GM18867 (cell line): ENCODE results near the gene GOLIM4.
"Not testable (repeated sequence)": the region's sequence is repeated elsewhere in the genome, so short reads cannot be mapped to it uniquely, and the experiment has no call there.

ENCODE experiments used
- ATAC-seq: cut with Tn5 transposase; IDR thresholded peaks from one replicate; pipeline ENCODE4 v1.9.1; 2021; ENCODE audit warnings: mild to moderate bottlenecking, moderate library complexity; ENCODE audit not compliant: unreplicated experiment

The GOLIM4 gene

DNA sequence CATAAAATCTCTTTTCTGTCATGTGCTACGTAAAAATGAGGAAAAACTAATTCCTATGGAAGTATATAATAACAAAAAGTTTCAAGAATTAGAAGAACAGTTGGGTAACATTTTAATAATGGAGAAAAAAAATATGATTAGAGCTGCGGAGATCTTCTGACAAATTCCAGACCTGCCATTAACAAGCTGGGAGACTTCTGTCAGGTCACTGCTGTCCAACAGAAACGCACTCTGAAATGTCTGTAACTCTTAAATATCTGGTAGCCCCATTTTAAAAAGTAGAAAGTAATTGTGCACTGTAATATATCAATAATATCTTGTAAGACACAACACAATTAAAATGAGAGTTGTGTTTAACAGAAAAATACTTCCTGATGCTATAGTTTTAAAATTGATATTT, 15.7 kb downstream of the GOLIM4 start:
- no peak for ATAC-seq

DNA sequence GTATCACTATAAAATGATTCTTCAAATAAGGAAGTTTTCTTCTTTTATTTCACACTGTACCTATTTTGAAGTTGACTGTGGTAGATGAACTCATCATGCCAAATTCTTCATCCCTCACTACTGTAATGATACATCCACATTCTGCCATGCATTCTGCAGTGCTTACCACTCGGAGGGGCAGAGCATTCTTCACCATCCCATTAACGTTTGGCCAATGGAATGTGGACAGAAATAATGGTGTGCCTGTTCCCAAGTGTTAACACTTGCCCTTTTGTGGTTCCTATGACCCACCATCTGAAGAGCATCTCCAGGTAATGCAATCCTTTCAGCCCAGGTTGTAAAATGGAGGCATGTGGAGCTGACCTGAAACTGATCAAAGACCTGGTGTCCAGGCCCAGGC, 18.6 kb downstream of the GOLIM4 start:
- no peak for ATAC-seq

DNA sequence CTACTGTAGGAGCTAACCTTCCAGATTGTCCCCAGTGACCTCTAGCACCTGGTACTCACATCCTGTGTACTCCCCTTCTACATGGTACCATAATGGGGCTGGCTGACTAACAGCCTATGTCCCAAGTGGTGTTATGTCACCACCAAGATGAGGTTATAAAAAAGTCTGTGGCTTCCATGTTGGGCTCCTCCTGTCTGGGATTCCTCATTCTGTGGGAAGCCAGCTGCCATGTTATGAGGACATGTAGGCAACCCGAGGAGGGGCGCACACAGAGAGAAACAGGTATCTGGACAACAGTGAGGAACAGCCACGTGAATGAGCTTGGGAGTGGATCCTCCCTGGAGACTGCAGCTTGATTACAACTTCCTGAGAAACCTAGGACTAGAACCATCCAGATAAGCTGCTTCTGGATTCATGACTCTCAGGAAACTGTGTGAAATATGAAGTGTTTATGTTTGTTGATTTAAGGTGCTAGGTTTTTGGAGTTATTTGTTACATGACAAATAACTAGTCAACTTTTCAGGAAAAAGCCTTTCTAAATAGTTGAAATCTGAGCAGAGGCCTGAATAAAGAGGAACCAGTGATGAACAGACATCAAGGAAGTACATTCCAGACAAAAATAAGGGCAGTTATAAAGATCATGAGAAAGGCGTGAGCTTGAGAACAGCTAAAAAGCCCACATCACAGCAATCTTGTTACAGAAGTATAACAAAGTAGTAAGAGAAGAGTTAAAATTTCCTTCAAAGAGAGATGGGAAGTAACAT, 21.7 kb downstream of the GOLIM4 start:
- ATAC-seq = no peak

DNA sequence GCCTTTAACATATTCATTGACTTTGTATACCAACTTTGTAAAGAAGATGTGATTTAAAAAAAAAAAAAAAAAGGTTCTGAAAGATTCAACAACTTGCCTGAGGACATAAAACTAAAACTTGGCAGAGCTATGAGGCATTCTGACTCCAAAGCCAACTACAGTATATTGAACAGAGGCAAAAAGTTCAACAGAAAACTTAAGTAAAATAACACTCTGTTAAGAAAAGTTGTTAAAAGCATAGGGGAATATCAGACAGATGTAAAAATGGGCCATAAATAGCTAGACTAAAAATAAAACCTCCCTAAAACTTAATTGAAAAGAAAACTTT, 23.4 kb downstream of the GOLIM4 start:
- ATAC-seq = no peak

DNA sequence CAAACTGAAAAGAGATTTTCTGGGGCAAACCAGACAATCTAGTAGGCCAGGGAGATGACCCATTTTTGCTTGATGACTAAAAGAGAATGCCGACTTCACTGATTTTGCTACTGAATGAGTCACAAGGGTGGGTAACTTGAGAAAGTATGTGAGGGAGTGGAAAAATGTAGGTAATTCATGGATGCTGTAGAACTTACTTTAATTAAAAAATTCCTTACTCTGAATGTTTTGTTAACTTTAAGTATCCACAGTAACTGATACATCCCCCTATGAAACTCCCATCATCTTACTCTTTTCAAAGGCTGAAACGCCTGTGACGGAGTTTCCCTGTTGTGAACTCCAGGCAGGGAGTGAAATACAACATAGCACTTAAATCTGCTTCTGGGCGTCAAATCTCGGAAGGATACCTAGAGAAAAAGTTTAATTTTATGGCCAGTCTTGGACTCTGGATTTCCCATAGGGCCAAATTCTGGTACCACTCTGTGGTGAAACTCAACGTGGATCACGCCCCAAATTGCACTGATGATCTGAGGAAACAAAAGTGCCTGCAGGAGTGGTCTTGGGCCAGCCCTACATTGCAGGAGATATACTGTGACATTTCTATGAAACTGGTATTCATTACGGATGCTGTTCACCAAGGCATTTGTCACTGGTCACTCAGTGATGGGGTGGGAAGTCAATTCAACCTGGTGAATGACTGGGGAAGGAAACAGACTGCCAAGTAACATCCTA, 24.0 kb downstream of the GOLIM4 start:
- ATAC-seq = no peak

DNA sequence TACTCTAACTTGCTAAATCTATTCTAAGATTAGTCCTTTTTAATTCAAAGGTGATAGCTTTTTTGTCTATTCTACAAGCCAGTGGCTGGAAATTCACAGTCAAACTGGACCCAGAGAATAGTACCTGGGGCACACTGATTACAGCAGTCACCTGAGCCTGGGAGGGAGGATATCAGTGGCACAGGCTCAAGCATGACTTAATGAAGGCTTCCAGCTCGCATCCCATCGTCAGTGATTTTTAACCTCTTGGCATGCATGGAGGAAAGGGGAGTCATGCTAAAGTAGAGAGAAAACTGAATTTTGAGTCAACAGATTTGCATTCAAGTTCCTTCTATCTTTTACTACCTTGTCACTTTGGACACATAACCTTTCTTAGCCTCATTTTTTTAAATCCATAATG, 24.8 kb downstream of the GOLIM4 start:
- ATAC-seq = no peak

DNA sequence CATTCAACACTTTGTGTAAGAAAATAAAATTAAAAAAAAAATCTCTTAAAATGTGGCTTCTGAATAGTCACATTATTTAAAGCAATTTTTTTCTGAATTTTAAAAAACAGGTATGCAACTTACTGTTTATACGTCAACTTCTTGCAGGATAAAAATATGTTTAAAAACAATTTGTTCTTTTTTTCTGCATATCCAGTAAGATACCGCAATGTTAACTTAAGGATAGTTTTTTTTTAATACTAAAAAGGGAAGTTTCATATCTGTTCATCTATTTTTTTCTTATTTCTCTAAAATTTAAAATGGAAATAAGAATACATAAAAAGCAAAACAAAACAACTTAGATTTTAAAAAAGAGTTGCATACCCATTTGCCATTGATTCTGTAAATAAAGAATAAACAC, 27.4 kb downstream of the GOLIM4 start:
- ATAC-seq = no peak

DNA sequence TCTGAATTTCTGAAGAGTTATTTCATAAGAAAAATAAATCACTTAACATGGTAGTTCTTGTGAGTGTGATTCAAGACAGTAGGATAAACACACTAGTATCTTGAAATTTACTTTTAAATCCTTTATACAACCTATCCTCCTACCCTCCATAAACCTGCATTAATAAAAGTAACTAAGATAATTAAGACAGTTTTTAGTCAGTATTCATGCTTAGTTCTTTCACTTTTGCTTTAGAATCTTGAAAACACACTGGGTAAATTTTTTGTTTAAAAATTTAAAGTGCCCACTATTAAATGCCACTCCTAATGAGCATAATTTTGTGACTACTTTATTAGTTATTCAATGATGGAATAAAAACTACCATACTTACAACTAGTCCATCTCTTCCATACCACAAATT, 28.8 kb downstream of the GOLIM4 start:
- peak; percentile 50 for ATAC-seq

DNA sequence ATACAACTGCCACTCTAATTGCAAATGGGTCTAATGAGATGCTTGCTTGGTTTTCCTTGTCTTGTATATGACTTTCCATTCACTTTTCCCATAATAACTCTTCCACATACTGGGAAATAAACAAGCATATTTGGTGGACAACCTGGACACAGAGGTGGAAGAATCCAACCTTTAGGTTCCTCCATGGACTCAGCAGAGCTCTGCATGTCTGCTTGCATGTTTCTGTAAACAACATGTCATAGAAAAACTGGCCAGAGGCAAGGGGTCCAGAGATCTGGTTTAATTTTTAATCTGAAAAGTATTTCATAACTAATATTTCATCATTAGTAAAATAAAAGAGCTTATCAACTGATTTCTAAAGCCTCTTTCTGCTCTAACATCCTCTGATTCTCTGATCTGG, 30.2 kb downstream of the GOLIM4 start:
- ATAC-seq = no peak

DNA sequence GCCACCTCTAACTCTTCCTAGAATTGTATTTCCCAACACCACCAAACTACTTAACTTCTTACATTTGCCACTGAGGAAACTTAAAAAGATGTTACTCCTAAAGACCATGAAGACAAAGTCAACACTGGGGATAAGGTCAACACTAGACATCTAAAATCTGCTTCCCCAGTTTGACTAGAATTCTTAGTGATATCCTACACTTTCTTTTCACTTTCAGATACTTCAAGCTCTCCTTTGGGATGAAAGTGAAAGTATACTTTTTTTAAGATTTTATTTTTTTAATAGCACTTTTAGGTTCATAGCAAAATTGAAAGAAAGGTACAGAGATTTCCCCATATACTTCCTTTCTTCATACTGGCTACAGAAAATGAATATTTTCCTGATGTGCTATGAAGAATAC, 32.6 kb downstream of the GOLIM4 start:
- ATAC-seq = no peak

DNA sequence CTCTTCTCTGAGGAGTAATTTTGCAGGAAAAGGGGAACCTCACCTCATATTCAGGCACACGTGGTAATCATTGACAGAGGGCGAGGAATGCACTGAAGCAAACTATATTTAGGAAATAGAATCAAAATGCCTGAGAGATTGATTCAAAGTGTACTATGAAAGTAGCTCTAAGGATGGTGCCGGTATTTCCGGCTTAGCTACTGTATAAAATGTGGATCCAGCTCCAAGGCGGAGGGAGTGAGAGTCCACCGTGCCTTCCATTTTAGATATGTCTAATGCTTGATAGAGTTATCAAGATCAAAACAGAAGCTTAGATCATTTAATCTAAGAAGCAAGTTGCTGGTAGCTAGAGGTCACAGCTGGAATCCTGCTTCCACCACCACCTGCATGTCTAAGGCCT, 33.0 kb downstream of the GOLIM4 start:
- ATAC-seq = no peak

DNA sequence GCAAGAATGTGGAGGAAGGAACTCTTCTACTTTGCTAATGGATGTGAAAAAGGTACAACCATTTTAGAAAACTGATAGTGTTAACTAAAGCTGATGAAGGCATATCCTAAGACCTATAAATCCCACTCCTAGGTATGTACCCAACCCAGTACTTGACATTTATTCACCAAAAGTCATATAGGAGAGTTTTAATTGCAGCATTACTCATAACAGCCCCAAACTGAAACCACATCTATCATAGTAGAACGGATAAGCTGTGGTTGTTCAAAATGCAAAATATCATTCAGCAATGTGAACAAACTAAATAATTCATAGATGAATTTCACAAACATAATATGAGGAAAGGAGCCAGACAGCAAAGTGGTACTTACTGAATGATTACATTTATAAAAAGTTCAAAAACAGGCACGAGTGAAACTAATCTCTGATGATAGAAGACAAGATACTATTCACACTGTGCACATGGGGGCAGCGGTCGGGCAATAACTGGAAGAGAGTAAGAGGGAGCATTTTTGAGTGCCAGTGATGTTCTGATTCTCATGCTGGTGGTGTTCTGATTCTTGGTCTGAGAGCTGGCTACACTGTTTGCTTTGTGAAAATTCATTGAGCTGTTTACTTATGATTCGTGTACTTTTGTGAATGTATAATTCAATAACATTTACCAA, 34.3 kb downstream of the GOLIM4 start:
- peak; percentile 94 for ATAC-seq

DNA sequence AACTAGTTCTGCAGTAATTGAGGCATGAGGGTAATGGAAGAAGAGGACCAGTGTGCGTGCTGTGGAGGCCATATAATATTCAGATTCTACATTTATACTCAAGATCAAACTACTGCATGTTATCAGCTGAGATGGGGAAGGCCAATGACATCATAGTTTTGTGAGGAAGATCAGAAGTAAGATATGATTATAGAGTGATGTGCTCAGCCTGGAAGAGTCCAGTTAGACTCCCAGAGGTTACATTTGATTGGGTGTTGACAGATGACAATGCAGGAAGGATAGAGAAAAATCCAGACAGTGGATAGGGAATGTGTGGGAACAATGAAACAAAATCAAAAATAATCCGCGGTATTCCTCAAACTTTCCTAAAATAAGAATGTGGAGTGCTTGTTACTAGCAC, 35.4 kb downstream of the GOLIM4 start:
- no peak for ATAC-seq

DNA sequence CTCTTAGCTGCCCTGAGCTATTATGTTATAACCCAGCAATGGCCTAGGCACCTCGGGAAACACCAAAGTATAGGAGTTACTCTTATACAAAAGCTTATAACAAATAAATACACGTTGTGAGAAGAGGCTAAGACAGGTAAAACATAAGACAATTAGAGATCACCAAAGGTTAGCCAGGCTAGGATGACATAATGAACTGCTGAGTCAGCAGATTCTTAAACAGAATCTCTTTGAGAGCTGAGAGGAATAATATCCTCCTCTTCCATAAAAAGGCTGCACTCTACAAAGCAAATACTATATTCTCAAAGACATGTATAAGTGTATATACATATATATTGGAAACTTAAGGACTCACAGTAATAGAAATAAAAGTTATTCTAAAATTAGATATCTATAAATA, 37.2 kb downstream of the GOLIM4 start:
- no peak for ATAC-seq

DNA sequence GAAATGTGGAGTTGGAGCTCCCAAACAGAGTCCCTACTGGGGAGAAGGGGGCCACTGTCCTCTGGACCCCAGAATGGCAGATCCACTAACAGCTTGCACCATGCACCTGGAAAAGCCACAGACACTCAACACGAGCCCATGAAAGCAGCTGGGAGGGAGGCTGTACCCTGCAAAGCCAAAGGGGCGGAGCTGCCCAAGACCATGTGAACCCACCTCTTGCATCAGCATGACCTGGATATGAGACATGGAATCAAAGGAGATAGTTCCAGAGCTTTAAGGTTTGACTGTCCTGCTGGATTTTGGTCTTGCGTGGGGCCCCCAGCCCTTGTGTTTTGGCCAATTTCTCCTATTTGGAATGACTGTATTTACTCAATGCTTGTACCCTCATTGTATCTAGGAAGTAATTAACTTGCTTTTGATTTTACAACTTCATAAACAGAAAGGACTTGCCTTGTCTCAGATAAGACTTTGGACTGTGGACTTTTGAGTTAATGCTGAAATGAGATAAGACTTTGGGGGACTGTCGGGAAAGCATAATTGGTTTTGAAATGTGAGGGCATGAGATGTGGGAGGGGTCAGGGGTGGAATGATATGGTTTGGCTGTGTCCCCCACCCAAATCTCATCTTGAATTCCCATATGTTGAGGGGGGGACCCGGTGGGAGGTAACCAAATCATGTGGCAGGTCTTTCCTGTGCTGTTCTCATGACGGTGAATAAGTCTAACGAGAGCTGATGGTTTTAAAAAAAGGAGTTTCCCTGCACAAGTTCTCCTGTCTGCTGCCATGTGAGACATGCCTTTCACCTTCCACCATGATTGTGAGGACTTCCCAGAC, 39.1 kb downstream of the GOLIM4 start:
- not testable (repeated sequence) for ATAC-seq

DNA sequence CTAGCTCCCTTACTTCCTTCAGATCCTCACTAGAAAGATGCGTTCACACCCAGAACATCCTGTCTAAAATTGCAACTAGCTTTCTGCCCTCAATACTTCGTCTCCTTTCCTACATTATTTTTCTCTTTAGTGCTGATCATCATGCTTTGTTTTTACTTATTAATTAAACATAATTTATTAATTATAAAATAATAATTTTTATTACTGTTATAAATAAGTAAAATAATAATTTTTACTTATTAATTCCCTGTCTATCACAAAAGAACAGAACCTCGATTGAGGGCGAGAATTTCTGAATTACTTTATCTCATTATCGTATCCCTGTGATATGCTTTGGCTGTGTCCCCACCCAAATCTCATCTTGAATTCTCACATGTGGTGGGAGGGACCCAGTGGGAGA, 41.3 kb downstream of the GOLIM4 start:
- no peak for ATAC-seq

DNA sequence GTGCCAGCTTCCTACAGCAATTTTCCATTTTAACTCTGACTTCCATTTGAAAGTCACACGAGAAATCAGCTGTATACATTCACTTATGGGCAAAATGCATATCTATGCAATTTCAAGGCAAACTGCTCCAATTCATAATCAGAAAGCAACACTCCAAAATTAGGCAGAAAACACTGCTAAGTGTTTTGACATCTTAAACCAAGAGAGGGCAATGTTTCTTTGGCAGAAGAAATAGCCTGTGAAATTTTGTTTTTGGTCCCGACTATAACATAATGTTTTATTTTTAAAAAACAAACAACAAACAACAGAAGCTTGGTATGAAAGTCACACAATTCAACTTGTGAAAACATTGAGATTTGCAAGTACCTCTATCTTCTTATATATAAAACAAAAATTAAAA, 42.6 kb downstream of the GOLIM4 start:
- ATAC-seq = no peak

DNA sequence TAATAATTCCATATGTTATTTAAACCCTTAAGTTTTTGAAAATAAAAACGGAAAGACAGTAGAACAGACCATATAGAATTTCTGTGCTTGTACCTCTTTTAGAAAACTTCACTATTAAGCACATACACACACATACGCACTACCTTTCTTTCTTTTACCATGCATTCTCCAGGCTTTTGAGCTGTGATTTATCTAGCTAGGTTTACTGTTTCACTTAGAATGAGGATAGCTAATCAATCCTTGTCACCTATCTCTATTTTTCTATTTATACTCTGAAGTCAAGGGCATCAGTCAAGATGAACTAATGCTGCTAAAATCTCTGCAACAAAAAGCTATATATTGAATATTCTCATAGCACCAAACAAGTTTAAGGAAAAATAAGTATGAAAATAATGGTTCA, 43.2 kb downstream of the GOLIM4 start:
- no peak for ATAC-seq

DNA sequence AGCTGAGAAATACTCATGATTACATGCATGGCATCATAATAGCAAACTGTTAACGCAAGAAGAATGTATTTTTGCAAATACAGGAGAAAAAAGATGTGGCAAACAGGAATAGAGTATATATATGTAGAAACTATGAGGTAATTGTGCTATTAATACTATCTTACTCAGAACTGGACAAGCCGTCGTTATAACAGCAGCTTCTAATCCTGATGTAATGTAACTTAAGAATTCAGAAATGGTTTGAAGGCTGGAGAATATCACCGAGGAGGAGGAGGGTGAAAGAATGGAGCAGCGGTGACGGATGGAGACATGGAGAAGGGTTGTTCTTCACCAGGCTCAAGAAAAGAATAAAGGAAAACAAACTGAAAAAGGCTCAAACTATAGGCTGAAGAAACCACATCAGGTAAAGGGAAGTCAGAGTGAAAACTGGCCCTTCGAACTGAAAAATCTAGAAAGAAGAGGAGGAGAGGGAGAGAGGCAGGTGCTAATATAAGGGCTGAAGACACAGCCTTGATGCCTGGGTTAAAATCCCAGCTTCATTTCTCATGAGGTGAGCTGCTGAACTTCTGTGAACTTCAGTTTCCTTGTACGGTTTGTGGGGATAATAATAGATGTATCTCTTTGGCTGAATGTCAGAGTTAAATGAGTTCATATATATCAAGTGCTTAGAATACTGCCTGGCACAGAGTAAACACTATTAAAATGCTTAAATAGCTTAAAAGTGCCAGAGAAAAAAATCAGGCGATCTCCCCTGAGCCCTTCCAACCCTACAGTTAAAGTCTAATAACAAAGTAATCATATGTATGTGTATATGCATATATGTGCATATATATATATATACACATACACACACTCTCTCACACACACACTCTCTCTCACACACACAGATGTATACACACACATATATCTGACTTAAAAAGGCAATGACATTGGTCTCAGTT, 43.9 kb downstream of the GOLIM4 start:
- ATAC-seq = peak; percentile 65

DNA sequence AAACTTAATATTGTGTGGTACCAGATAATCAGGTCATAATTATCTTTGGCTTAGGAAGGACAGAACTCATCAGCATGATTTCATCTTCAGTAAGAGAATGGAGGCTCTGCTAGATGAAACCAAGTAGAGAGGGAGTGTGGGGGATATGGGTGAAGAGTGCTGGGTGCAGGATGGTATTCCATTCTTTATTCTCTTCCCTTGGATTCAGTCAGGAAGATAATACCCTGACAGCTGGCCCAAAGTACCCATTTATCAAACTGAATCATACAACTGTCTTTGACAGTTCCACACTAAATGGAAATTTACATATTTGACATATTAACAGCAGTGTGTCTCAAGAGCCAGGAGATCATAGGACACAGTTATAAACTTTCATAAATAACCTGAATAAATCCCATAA, 44.7 kb downstream of the GOLIM4 start:
- no peak for ATAC-seq
